C4-2B (cell line): ENCODE measurements around the gene NUDT14.

Source experiments
- ZFX ChIP-seq: fragments of 450-650 bp; IDR thresholded peaks from 2 replicates; pipeline ENCODE4 v1.6.1; 2017
- TF ChIP-seq, protein P1 (sequence below): fragments of 450-650 bp; conservative IDR thresholded peaks from 2 replicates; pipeline ENCODE4 v1.5.1; 2017; ENCODE audit warnings: mild to moderate bottlenecking

DNA sequence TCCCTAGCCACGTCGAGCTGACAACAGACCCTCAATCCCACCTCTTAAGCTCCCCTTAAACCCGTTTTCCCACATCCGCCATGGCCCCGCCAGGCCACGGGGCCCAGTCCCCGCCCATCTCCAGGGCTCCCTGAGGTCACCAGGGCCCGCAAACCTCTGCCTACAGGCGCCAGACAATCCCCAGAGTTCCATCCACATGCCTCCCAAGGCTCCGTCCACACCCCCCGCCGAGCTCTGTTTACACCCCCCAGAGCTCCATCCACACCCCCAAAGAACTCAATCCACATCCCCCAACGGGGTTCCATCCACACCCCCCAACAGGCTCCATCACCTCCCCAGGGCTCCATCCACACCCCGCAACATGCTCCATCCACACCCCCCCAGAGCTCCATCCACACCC is 21.8 kb downstream of the NUDT14 start:
- TF ChIP-seq, protein P1, sequence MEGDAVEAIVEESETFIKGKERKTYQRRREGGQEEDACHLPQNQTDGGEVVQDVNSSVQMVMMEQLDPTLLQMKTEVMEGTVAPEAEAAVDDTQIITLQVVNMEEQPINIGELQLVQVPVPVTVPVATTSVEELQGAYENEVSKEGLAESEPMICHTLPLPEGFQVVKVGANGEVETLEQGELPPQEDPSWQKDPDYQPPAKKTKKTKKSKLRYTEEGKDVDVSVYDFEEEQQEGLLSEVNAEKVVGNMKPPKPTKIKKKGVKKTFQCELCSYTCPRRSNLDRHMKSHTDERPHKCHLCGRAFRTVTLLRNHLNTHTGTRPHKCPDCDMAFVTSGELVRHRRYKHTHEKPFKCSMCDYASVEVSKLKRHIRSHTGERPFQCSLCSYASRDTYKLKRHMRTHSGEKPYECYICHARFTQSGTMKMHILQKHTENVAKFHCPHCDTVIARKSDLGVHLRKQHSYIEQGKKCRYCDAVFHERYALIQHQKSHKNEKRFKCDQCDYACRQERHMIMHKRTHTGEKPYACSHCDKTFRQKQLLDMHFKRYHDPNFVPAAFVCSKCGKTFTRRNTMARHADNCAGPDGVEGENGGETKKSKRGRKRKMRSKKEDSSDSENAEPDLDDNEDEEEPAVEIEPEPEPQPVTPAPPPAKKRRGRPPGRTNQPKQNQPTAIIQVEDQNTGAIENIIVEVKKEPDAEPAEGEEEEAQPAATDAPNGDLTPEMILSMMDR = no peak
- no peak for TF ChIP-seq ZFX
